LNCAP (cell line): ENCODE results near the gene ITGA1.

Experiments
- TF ChIP-seq, protein P1 (sequence below): fragments of 450-650 bp; IDR thresholded peaks from 2 replicates; pipeline ENCODE4 v1.5.1; 2017; ENCODE audit warnings: mild to moderate bottlenecking

The ITGA1 gene

GRCh38 chr5:52748590-52748989, 39.1 kb upstream of the ITGA1 start:
- TF ChIP-seq, protein P1, sequence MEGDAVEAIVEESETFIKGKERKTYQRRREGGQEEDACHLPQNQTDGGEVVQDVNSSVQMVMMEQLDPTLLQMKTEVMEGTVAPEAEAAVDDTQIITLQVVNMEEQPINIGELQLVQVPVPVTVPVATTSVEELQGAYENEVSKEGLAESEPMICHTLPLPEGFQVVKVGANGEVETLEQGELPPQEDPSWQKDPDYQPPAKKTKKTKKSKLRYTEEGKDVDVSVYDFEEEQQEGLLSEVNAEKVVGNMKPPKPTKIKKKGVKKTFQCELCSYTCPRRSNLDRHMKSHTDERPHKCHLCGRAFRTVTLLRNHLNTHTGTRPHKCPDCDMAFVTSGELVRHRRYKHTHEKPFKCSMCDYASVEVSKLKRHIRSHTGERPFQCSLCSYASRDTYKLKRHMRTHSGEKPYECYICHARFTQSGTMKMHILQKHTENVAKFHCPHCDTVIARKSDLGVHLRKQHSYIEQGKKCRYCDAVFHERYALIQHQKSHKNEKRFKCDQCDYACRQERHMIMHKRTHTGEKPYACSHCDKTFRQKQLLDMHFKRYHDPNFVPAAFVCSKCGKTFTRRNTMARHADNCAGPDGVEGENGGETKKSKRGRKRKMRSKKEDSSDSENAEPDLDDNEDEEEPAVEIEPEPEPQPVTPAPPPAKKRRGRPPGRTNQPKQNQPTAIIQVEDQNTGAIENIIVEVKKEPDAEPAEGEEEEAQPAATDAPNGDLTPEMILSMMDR, result no peak

DNA sequence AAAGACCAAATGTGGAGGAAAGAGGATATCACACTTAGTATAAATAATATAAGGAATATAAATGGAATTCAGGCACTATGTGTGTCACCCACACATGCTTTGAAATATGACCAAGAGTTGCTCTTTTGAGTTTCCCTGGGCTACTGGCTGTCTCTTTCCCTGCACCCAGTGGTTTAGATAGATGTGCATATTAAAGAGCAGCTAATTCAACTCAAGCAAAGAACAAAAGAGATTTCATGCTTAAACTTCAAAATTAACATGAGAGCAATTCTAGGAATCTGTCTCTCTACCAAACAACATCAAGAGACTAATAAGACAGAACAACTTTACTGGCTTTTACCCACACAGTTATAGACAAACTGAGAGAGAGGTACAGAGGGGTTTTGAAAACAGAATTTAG, 38.0 kb upstream of the ITGA1 start:
- TF ChIP-seq, protein P1, result no peak

- TF ChIP-seq, protein P1, result no peak
These were observed 36.6 kb upstream of the ITGA1 start for GRCh38 chr5:52751137-52751536.

DNA sequence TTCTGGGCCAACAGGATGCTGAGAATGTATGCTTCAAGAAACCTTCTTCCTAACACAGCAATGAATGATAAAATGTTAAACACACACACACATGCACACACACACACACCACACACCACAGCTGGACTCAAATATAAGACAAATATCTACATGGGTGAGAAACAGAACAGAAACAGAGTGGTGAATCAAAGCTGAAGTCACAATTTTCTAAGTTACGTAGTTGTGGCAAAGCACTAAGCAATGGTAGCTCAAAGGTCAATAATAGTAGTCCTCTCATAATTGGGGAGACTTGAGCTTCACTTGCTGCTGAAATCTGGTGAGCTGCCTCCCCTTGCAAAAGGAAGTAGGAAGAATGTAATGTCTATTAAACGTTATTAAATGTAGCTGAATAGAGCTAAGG, 33.7 kb upstream of the ITGA1 start:
- TF ChIP-seq, protein P1, result no peak

GRCh38 chr5:52757527-52757926, 30.2 kb upstream of the ITGA1 start:
- TF ChIP-seq, protein P1, result no peak

DNA sequence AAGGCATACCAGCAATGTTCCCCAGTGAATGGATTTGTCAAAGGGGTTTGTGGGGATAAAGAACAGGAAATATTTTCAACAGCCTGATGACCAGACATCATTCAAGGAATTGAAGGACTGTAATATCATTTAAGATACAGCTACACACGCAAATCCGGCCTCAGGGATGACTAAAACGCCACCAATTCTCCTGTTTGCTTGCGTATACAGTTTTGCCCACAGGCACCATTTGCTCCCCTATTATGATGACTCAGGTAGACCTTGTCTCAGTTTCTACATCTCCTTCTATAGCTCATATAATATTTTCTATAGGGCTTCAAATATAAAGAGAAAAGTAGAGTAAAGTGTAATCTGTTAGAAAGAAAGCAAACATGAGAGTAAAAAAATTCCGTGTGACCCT, 29.7 kb upstream of the ITGA1 start:
- TF ChIP-seq, protein P1, result no peak

GRCh38 chr5:52759331-52759730, 28.4 kb upstream of the ITGA1 start:
- TF ChIP-seq, protein P1, result no peak

GRCh38 chr5:52760695-52761366, 26.9 kb upstream of the ITGA1 start:
- TF ChIP-seq, protein P1, result no peak
